Cortex of kidney (tissue), 1 donor: Measurements from ENCODE around the gene CCR5AS.
"Not testable (repeated sequence)": the region's sequence is repeated elsewhere in the genome, so short reads cannot be mapped to it uniquely, and the experiment has no call there.

Experiments
- DNase-seq: peaks from one replicate; lab custom pipeline; 2025; lab: John Stamatoyannopoulos, UW

The CCR5AS gene

DNA sequence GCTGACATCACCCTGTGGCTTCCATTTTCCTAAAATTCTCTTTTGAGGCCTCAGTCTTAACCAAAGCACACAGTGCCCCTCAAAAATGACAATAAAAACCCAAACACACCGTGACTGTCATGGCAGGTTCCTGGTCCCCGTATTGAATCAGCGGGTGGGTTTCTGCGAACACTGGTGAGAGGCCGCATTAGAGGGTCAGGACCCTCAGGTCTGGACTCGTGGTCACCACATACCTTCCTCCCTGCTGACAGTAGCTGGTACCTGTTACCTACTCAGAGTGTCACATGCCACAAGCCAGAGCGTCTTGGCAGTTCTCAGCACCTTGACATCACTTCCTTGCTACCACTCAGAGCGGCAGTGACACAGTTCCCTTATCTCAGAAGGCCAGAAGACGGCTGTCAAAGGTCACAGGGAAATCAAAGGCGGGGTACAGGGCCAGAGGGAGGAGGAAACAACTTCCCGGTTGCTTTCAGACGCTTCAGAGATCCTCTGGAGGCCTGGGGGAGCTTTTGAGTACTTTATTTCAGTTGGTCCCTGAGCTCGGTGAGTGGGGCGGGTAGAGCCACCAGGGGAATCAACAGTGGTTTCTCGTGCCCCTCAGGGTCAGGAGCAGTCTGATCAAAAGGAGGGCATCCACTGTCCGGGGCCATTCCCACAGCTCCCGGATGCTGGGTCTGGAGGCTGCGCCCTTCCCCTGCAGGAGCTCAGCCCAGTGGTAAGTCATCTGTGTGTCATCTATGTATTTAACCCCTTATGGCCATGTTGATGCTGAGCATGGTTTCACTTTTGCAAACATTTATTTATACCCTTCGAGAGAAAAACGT lies at the start of gene CCR5AS, which contains the start of gene CCRL2:
TSS of gene CCR5AS (minus strand) at position 279 of the 824 bp plus-strand sequence.
TSS of gene CCRL2 (plus strand) at position 472 of the 824 bp plus-strand sequence. CDS start 821 bp downstream, outside the sequence.
- no peak for DNase-seq

DNA sequence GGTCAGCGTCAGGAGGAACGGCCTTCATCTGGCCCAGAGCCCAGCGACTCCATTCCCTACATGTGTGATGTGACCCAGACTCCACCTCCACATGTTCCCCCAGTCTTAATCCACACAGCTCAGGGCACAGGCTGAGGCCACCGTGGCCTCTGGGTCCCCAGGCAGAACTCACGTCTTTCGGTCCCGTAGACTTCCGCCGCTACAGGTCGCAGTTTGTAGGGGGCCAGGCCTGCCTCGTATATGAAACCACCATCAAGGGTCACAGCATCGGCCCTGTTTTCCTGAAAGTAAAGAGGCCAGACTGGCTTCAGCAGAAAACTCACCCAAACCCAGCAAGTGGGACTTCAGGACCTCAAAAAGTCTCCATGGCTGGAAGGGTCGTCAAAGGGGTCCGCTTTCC lies 49.3 kb upstream of the CCR5AS start:
- no peak for DNase-seq

DNA sequence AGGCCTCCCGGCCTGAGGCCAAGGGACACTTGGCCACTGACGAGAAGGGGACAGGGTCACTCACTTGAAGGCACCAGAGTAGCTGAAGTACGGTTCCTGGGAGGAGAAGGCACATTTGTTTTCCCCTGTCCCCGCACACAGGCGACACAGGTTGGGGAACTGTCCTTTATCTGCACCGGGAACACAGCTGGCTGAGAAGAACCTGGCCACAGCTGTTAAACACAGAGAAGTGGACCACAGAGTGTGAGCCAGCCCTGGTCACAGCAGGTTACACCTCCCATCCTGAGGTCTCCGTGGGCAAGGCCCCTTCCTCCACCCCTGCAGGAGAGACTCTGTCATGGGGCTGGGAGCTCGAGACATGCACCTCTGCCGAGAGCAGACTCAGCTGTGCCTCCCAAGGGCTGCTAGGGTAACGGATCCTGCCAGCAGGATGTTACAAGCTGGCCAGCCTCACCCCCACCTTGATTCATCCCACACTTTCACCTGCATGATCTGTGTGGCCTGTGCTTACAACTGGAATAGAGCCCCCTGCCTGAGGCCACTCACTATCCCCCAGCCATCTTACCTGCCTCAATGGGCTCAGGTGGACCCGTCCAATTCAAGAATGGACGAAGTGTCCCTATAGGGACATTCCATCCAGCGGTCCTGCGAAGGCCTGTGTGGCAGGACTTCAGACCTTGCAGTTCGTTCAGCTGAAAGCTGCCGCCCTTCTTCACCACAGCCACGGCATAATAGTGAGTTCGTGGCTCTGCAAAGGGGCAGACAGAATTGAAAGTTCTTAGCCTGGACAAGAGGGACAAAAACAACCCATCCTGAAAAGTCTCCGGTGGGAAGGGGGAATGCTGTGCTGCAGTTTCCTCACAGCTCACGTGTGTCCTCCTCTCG lies 48.6 kb upstream of the CCR5AS start:
- DNase-seq: no peak

DNA sequence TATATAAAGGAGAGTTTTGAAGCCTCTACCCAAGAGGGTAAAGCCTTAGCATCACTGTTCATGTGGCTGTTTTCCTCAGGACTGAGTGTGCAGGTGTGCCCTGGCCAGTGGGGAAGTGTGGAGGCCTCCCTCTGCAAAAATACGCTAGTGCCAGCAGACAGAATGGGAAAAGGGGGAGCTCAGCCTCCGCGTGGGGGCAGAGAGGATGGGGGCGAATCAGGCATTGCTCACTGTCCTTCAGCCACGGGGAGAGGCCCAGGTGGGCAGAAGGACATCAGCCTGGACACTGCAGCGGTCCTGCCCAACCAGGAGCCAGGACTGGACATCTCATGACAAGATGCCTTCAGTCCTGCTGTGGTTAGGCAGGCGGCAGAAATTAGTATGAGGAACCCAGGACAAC lies 47.7 kb upstream of the CCR5AS start:
- no peak for DNase-seq

DNA sequence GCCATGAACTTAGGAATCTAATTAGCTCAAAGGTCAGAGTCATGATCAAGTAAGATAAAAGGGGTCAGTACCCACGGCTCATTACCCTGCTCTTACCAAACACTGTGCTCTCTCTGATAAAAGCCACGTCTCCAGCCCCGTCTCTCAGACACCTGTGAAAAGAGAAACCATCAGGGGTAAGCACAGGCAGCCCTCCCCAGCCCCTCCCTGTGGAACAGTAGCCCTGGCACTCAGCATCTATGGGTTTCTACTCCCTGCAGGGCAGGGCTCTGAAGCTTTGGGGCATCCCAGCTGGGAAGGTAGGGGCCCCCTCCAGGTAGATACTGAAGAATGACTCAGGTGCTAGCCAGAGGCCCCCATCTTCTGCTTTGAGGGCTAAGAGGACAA lies 47.3 kb upstream of the CCR5AS start:
- DNase-seq: no peak

DNA sequence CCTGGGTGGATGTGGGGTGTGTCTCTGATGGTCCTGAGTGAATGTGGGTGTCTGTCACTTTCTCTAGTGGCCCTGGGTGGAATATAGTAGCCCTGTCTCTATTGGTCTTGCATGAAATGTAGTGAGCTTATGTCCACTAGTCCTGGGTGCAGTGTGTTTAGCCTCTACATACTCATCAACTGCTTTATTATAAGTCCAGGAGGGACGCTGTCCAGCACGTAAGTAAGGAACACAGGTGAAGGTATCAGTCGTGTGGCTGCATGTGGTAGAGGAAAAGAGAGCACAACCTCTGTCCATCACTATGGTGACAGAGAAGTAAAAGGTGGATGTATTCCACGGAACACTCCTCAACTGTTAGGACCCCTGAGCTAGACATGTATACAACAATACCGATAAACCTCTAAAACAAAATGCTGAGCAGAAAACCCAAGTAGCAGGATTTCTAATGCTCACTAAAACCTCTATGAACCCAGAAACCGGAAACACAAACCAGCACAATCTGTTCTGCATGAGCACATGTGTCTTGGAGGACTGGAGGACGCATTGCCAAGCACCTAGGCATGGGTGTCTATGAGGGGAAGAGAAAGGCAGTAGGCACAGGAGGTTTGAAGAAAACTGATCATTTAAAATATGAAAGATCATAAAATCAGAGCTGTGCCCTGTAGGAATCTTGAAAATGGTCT lies 46.8 kb upstream of the CCR5AS start:
- DNase-seq: no peak

DNA sequence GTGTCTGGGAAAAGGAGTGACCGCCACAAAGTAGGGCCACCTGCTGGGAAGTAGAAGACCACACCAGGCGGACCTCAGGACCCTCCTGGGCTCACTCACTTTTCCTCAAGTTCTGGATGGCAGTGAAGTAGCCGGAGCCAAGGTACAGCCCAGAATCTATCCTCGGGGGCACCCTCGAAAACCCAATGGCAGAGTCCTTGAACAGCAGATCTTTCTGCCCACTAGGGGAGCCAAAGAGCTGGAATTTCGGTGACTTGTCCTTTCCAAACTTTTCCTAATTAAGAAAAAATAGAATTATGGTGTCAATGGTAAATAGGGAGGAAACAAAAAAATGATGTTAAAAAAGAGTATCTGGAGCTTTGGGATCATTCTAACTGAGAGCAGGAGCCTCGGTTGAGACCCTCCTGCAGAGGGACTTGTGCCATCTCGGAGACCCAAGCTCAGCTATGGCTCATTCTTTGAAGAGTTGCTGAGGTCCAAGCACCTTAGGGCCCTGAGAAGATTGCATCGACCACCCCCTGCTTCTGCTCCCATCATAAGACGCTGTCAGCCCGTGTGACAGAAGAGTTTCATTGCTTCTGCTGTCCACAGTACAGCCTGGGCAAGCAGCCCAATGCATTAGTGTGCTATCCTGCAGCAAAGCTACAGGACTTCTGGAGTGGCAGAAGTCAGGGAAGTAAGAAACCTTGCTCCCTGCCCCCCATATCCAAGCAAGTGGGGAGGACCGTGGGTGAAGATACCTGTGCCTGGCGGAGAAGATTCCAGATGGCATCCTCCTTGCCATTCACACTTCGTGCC lies 43.1 kb upstream of the CCR5AS start:
- no peak for DNase-seq

DNA sequence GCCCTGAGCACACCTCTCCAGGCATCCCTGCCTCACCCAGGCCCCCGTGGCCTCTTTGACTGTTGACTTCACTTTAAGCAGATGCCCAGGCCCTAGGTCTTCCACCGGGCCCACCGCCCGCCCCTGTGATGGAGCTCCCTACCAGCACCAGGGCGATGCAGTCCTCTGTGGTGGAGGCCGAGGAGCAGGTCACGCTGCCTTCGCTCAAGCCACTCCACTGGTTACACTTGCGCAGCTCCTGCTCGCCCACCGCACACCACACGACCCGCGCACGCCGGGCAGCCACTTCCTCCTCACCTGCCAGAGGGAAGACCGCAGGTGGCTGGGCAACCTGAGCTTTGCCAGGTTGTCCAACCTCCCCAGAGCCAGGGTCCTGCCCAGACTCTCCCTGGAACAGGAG lies 41.9 kb upstream of the CCR5AS start:
- DNase-seq: no peak

DNA sequence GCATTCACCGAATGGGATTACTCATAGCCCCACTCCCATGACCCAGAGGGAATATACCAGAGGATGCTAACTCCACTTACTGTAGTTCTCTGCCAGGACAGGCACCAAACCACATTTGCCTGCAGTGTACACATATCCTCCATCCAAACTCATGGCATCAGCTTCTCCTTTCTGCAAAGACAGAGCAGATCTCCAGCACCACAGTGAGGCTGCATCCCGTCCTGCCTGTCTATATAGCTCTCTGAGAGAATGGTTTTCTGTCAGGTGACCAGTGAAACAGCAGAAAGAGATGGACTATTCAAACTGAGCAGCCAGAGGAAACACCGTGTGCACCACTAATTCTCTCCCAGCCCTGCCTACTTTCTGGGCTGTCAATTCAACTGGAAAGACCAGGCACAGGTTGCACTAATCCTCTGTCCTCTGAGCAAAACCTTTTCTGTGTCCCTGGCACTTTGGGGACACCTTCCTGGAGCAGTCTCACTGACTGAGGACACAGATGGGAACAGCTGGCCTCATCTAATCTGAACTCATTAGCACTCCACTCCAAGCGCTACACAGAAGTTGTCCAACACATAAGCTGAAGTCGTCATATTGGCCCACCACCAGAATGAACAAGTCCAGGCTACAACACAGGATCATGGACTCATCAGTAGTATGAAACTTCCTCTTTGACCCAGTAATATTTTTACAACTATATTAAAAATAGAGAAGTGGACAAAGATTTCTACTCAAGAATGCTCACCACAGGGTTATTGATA lies 40.5 kb upstream of the CCR5AS start:
- no peak for DNase-seq

DNA sequence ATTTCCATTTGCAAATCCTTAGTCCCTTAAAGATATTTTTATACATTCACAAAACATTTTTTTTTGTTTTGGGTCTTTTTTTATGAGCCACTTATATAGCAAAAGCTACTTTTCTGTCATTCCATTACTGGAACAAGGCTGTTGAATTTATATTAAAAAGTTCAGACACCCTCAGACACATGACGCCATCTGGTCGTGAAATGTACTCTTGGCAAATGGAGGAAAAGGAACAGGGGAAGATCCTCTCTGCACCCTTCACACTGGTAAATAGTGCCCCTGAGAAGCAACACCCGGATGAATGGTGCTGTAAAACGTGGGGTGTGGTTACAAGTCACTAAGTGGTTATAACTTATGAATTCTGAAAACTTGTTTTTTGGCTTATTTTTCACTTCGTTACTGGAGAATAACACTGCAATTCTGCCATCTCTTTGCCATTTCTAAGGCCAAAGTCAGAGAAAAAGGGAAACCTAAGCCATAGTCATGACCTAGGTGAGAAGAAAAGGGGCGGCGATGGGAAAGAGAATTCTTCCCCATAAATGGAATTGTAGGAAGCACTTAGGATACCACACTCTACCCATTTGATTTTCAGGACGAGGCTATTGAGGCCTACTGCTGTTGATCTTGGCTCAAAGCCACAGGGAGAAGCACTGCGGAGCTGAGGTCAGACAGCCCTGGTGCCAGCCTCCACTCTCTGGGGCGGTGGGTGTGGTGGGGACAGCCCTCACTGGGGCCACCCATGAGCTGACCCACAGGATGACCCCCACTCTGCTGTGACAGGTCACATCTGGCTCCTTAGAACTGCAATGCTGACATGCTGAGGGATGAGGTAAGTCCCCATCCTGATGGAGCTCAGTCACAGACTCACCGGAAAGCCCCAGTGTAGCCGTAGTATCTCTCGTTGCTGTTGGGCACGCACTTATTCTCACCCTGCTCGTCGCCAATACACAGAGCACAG lies 36.0 kb upstream of the CCR5AS start:
- DNase-seq: no peak

DNA sequence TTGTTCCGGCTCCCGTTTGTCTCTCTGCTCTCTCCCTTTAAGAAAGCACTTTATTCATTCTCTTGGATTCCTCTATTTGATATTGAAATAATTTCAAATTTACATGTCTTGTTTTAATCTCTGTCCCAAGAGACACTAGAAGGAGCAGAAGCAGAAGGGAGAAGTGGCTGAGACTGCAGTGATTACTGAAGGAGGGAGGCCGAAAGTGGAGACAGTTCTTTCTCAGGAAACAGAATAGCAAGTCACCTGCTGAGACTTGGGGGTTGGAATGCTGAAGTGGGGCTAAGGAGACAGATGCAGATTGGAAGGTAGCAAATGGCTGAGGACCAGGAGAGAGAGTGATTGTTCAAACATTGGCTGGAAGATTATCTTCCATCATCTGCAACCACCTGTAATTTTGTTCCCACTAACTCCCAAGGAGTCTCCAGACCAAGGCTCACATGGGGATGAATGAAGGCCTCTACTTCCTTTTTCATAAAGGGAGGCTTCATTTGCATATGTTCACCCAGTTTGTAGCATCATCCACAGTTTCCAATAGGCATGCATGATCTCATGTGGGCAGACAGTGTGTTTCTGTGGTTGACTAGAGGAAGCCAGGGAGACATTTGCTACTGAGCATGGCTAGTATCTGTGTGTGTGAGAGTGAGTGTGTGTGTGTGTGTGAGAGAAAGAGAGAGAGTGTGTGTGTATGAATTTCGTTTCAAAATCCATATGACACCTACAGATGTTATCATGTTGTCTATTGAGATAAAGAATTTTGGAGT lies 33.8 kb upstream of the CCR5AS start:
- DNase-seq: no peak

DNA sequence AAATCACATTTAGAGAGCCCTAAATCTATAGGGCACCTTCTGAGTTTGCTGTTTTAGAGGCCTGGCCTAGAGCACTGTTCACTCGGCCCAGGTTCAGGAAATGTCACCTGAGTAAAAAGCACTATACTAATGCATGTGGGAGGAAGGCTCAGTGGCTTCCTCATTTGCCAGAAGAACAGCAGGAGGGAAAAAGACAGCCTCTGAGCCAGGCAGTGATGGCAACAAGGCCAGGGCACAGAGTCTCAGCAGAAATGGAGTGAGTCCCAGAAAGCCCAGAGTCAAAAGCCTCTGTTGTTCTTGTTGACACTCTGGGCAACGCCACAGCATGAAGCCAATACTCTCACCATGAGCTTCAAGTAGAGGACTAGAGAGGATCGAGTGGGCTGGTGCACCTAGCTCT lies 32.0 kb upstream of the CCR5AS start:
- DNase-seq: no peak

DNA sequence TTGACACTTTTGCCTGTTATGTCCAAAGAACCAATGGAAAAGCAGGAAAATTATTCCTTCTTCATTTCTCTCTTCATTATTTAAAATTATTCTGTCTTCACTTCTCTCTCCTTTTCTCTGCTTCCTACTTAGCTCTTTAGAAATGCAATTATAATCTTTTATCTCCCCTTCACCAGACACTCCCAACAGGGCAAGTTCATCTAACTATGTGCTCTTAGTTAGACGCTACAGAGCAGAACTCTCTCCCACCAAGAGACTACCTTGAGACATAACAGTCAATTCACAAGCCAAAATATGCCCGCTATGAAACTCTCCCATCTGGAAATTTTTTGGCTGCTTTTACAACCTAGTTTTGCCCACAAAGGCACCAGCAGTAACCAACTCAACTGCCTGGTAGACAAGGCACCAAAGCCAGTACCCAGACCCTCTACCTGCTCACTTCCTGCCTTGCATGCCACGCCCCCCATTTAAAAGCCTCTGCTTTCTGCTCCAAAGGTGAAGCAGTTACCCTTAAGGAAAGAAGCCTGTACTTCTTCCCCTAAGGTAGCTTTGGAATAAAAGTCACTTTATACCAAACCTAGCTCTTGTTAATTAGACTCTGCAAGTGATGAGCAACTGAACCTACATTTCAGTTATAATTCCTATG lies 28.3 kb upstream of the CCR5AS start:
- DNase-seq: no peak

DNA sequence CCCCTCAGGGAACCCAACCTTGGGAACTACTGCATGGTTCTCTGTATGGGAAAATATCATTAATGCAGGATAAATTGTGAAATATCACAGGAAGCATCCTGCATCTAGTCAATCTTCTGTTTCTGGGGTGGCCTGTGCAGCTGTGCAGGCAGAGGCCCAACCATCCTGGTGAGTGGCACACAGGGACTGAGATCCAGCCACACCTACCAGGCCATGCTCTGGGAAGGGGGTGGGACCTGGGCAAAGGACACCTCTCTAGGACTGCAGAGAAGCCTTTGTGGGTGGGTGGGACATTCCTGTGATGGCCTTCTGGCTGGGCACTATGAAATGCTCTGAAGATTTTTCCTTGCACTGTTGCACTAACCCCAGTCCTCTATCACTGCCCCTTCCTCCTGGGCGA lies 27.0 kb upstream of the CCR5AS start:
- no peak for DNase-seq

DNA sequence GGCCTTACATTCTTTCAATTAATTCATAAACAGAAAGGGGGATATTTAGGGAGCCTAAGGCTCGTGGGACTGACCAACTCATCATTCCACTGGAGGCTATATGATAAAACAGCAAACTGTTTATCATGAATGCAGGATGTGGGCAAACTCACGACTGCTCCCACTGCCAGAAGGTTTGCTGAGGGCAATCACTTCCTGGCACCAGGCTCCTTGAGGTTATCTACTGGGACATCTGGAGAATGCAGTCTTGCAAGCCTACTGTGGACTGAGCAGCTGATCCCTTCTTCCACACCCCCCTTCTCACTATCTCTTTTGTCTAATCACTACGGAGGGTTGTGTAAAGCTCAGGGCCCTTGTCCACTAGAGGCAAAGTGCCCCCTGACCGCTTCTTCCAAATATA lies 26.3 kb upstream of the CCR5AS start:
- DNase-seq: not testable (repeated sequence)

DNA sequence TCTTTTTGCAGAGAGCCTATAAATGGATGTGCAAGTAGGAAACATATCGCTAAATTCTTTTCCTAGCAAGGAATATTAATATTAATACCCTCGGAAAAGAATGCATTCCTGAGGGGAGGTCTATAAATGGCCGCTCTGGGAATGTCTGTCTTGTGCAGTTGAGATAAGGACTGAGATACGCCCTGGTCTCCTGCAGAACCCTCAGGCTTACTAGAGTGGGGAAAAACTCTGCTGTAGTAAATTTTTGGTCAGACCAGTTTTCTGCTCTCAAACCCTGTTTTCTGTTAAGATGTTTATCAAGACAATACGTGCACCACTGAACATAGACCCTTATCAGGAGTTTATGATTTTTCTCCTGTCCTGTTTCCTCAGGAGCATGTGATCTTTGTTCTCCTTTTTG lies 25.0 kb upstream of the CCR5AS start:
- DNase-seq: not testable (repeated sequence)

DNA sequence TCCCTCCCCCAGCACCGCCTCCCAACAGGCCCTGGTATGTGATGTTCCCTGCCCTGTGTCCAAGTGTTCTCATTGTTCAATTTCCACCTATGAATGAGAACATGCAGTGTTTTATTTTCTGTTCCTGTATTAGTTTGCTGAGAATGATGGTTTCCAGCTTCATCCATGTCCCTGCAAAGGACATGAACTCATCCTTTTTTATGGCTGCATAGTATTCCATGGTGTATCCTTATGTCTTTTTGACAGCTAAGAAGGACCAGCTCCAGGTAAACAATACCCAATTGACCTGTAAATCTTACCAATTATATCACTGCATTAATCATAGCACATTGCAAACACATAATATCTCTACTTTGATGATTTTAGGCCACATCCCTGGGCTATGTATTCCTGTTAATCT lies 24.0 kb upstream of the CCR5AS start:
- not testable (repeated sequence) for DNase-seq

DNA sequence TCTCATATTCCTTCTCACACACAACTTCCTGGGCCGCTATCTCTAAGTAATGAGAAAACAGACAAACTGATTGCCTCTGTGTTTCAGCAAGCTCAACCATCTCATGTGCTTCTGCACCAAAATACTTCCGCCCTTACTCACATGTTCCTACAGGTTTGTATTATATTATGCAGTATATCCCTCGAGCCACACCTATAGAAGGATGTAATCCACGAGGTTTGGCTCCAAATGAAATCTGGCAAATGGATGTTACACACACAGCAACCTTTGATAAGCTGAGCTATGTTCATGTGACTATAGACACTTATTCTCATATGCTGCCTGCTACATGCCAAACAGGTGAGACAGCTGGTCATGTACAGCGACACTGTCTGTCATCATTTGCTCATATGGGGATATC lies 22.8 kb upstream of the CCR5AS start:
- no peak for DNase-seq
